ENCODE measurements around the gene CORO6. TPM values are rescaled to one million over a fixed set of nuclear protein-coding genes. Genes with fewer than 3 reads are reported as not detected.
A peak's percentile ranks its signal among the peaks of the same experiment; 100 is the strongest.

CORO6 gene
- total and polyA plus RNA-seq, 2 experiments from 2014 or later: 3.7 to 6.5 TPM

DNA sequence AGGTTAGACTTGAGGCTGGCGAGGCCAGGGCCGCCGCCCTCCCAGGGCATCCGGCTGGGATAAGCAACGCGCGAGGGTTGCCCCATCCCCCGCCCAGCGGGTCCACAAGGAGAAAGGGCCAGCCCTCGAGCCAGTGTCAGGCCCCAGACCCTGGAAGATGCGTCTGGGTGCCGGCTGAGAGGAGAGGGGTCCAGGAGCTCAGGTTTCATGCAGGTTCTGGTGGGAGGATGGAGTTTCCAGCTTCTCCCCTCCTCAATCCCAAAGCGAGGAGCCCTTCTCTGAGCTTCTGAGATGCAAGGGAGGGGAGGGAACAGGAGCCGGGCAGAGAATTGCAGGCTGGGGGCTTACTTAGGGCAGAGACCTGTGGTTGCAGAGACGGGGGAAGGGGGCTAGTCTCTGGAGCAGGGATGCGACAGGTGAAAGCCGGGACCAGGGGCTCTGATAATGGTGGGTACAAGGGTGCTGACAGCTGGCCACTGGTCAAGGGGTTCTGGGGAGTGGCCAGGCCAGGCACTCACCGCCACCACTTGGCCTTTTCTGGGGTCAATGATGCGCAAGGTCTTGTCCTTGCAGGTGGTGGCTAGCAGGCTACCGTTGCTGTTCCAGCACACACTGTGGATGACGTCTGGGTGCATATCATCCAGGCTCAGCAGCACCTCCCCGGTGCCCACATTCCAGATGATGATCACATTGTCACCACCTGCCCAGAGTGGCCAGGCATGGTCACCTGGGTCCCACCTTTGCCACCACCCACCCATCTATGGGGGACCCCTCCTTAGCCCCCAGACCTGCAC lies 4.2 kb downstream of the CORO6 start:
- H4K20me1 ChIP-seq (ENCODE audit: insufficient read depth): no peaks in the 10 kb centered on the region
- H3F3A ChIP-seq (ENCODE audit: insufficient read depth): no peaks in the 10 kb centered on the region
- H3K4me2 ChIP-seq (ENCODE audit: unreplicated experiment): no peak overlapping the region
- no peak overlapping the region for H3K27ac ChIP-seq
- H3K9me3 ChIP-seq (ENCODE audit: low read depth): no peaks in the 10 kb centered on the region
- H2AFZ ChIP-seq: no peak overlapping the region
- TF ChIP-seq EZH2phosphoT487 (IDR thresholded peaks at IDR 0.05; ENCODE audit: insufficient read depth, low read depth) (no peak), EZH2 (IDR thresholded peaks at IDR 0.05; ENCODE audit: insufficient read depth, poor library complexity, severe bottlenecking) (no peak)
- no peaks in the 10 kb centered on the region for H3K4me1 ChIP-seq (ENCODE audit: insufficient read depth)
- no peak overlapping the region for H3K9ac ChIP-seq
- in situ Hi-C loops (cut with MboI): no loop called here
- no peaks in the 10 kb centered on the region for H3K79me2 ChIP-seq (ENCODE audit: insufficient read depth)
- no peaks in the 10 kb centered on the region for H3K36me3 ChIP-seq (ENCODE audit: low read depth)
- DNase-seq: no peak
- no peak overlapping the region for H3K4me3 ChIP-seq
- no peaks in the 10 kb centered on the region for H3K9me2 ChIP-seq (ENCODE audit: insufficient read depth)
- no peaks in the 10 kb centered on the region for H3K27me3 ChIP-seq (replicated peaks; ENCODE audit: insufficient read depth)
- WGBS, 2 experiments (ENCODE audit: low coverage in 1 of 2, low lambda C conversion rate in 2 of 2, missing lambda C conversion rate in 2 of 2): 74 to 75% methylated on average over 20 of the region's 22 CpGs

DNA sequence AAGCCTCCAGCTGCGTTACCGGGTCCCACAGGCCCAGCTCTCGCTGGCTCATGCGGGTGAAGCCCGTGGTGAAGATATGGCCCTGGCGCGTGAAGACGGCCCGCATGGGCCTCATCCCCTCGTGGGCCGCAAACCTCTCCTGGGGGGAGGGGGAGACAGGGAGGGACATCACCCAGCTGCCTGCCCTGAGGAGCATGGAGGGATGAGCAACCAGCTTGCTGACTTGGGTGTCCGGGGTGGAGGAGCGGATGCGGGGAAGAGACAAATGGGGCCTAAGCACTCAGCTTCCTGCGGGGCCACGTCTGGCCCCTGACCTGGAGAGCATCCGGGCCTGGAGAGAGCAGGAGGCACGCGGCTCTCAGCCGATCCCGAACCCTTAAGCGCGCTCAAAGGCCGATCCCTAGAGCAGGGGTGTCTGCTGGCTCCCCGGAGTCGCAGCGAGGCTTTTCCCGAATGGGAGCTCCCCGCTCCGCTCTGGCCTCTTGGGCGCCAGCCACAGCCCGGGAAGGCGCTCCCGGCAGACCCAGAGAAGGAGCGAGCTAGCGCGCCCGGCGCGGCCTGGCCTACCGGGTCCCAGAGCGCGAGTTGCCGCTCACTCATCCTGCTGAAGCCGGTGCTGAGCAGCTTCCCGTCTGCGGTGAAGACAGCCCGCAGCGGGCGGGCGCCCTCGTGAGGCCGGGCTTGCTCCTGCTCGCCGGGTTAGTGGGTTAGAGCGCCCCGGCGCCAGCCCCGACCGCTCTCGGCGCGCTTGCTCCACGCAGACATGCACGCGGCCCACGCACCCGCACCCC lies 5.0 kb downstream of the CORO6 start:
- Histone ChIP-seq H4K20me1 (ENCODE audit: insufficient read depth) (no peaks in the 10 kb centered on the region), H3K4me3 (no peak overlapping the region), H2AFZ (no peak overlapping the region), H3K9ac (no peak overlapping the region), H3K9me2 (ENCODE audit: insufficient read depth) (no peaks in the 10 kb centered on the region), H3K36me3 (ENCODE audit: low read depth) (no peaks in the 10 kb centered on the region), H3K27ac (no peak overlapping the region), H3K4me2 (ENCODE audit: unreplicated experiment) (no peak overlapping the region), H3K79me2 (ENCODE audit: insufficient read depth) (no peaks in the 10 kb centered on the region), H3K27me3 (replicated peaks; ENCODE audit: insufficient read depth) (no peaks in the 10 kb centered on the region), H3K9me3 (ENCODE audit: low read depth) (no peaks in the 10 kb centered on the region), H3F3A (ENCODE audit: insufficient read depth) (no peaks in the 10 kb centered on the region), H3K4me1 (ENCODE audit: insufficient read depth) (no peaks in the 10 kb centered on the region)
- TF ChIP-seq EZH2 (IDR thresholded peaks at IDR 0.05; ENCODE audit: insufficient read depth, poor library complexity, severe bottlenecking): no peak
- no peak for TF ChIP-seq EZH2phosphoT487 (IDR thresholded peaks at IDR 0.05; ENCODE audit: insufficient read depth, low read depth)
- DNase-seq: peak; percentile 50
- WGBS, 2 experiments (ENCODE audit: low coverage in 1 of 2, low lambda C conversion rate in 2 of 2, missing lambda C conversion rate in 2 of 2): 43 to 46% methylated on average over 46 to 51 of the region's 68 CpGs
- in situ Hi-C loops (cut with MboI): no loop called here

DNA sequence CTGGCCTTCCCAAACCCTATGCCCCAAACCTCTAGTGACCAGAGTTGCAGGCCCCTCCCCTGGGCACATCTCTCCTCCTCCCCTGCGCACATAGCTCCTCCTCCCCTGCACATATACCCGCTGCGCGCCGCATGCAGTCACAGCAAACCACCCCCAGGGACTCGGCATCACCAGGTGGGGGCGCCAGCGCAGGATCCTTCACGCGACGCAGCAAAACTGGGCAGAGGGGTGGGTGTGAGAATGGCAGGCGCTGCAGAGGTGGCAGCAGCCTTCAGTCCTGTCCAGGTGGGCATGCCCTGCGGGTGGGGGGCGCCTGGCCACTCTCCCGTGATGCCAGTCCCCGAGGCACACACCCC lies 5.6 kb downstream of the CORO6 start:
- peak; percentile 51 for DNase-seq
- Histone ChIP-seq H3F3A (ENCODE audit: insufficient read depth) (no peaks in the 10 kb centered on the region), H3K9ac (no peak overlapping the region), H3K36me3 (ENCODE audit: low read depth) (no peaks in the 10 kb centered on the region), H3K4me3 (no peak overlapping the region), H3K79me2 (ENCODE audit: insufficient read depth) (no peaks in the 10 kb centered on the region), H4K20me1 (ENCODE audit: insufficient read depth) (no peaks in the 10 kb centered on the region), H3K9me3 (ENCODE audit: low read depth) (no peaks in the 10 kb centered on the region), H3K4me1 (ENCODE audit: insufficient read depth) (no peaks in the 10 kb centered on the region), H2AFZ (no peak overlapping the region), H3K4me2 (ENCODE audit: unreplicated experiment) (no peak overlapping the region), H3K27me3 (replicated peaks; ENCODE audit: insufficient read depth) (no peaks in the 10 kb centered on the region), H3K27ac (no peak overlapping the region), H3K9me2 (ENCODE audit: insufficient read depth) (no peaks in the 10 kb centered on the region)
- 39 to 48% methylated on average over 16 of the region's 16 CpGs for WGBS, 2 experiments (ENCODE audit: low coverage in 1 of 2, low lambda C conversion rate in 2 of 2, missing lambda C conversion rate in 2 of 2)
- in situ Hi-C loops (cut with MboI): no loop called here
- no peak for TF ChIP-seq EZH2phosphoT487 (IDR thresholded peaks at IDR 0.05; ENCODE audit: insufficient read depth, low read depth)
- no peak for TF ChIP-seq EZH2 (IDR thresholded peaks at IDR 0.05; ENCODE audit: insufficient read depth, poor library complexity, severe bottlenecking)

DNA sequence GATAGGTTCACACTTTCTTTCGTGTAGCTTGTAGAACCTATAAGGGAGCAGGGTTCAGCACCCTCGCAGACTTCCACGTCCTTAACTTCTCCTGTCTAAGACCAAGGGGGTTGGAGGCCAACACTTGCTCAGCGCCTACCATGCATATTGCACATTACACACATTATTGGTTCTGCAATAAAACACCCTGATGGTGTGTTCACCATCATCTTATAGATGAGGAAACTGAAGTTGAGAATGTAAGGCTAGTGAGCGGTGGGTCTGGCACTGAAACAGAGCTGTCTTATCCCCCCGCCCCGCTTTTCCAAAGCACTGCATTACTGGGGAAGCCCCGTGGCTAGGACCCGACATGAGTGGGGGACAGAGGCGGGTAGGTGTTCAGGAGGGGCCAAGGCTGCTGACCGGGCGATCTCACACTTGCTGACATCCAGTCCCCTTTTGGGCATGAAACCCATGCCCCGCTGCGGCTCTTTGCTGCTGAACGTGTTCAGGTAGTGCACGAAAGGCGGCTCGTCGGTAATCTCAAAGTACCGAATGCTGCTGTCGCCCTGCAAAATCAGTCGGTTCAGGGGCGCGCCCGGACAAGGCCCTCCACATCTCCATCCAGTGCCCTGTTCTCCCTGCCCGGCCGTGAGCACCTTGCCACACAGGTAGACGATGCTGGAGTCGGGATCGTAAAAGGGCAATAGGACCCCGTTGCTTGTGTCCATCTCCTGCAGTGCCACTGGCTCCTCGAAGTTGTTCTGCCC lies 6.2 kb downstream of the CORO6 start:
- Histone ChIP-seq H3F3A (ENCODE audit: insufficient read depth) (no peaks in the 10 kb centered on the region), H3K4me2 (ENCODE audit: unreplicated experiment) (no peak overlapping the region), H3K4me1 (ENCODE audit: insufficient read depth) (no peaks in the 10 kb centered on the region), H3K27me3 (replicated peaks; ENCODE audit: insufficient read depth) (no peaks in the 10 kb centered on the region), H3K36me3 (ENCODE audit: low read depth) (no peaks in the 10 kb centered on the region), H3K9ac (no peak overlapping the region), H3K79me2 (ENCODE audit: insufficient read depth) (no peaks in the 10 kb centered on the region), H3K27ac (no peak overlapping the region), H3K9me2 (ENCODE audit: insufficient read depth) (no peaks in the 10 kb centered on the region), H4K20me1 (ENCODE audit: insufficient read depth) (no peaks in the 10 kb centered on the region), H2AFZ (no peak overlapping the region), H3K9me3 (ENCODE audit: low read depth) (no peaks in the 10 kb centered on the region), H3K4me3 (peak overlapping the region; percentile 66; the same call in 1 of the 2 replicates)
- in situ Hi-C loops (cut with MboI): no loop called here
- DNase-seq: no peak
- WGBS, 2 experiments (ENCODE audit: low coverage in 1 of 2, low lambda C conversion rate in 2 of 2, missing lambda C conversion rate in 2 of 2): 60 to 63% methylated on average over 31 to 32 of the region's 32 CpGs
- TF ChIP-seq EZH2phosphoT487 (IDR thresholded peaks at IDR 0.05; ENCODE audit: insufficient read depth, low read depth) (no peak), EZH2 (IDR thresholded peaks at IDR 0.05; ENCODE audit: insufficient read depth, poor library complexity, severe bottlenecking) (no peak)

Measured in GM23248 (cell line).